Activated CD4-positive, CD25-positive, alpha-beta regulatory T cell treated with anti-CD3 and anti-CD28 coated beads, Interleukin-2, amount 50 U/mL, for 16 hours (primary cell): Measurements from ENCODE around the gene CHIC2.
A peak's percentile ranks its signal among the peaks of the same experiment; 100 is the strongest.
"Not testable (repeated sequence)": the region's sequence is repeated elsewhere in the genome, so short reads cannot be mapped to it uniquely, and the experiment has no call there.

ENCODE experiments used
- DNase-seq: peaks from one replicate; pipeline ENCODE4 v3.0.0-alpha.2; 2020; ENCODE audit warnings: low read depth, low spot score

The CHIC2 gene

GRCh38 chr4:54064317-54065111 lies at the start of gene CHIC2:
Gene CHIC2 (minus strand): TSS chr4:54064605. CDS start chr4:54064300, 305 bp downstream.
- peak; percentile 88 for DNase-seq

- DNase-seq, result not testable (repeated sequence)
These were observed 48.8 kb upstream of the CHIC2 start for GRCh38 chr4:54113206-54113605.

GRCh38 chr4:54110019-54110416 lies 45.6 kb upstream of the CHIC2 start:
- DNase-seq, result no peak

- DNase-seq, result no peak
These were observed 45.0 kb upstream of the CHIC2 start for GRCh38 chr4:54109241-54110018.

GRCh38 chr4:54107951-54108748 lies 43.7 kb upstream of the CHIC2 start:
- no peak for DNase-seq

- DNase-seq, result no peak
These were observed 40.5 kb upstream of the CHIC2 start for GRCh38 chr4:54104907-54105306.

GRCh38 chr4:54103190-54103574 lies 38.8 kb upstream of the CHIC2 start:
- no peak for DNase-seq

- DNase-seq, result no peak
These were observed 38.2 kb upstream of the CHIC2 start for GRCh38 chr4:54102531-54103106.

GRCh38 chr4:54101190-54102041 lies 37.0 kb upstream of the CHIC2 start:
- DNase-seq, result no peak

GRCh38 chr4:54100595-54101189 lies 36.3 kb upstream of the CHIC2 start:
- DNase-seq, result no peak

- DNase-seq, result no peak
These were observed 35.6 kb upstream of the CHIC2 start, which contains the start of gene GSX2 for GRCh38 chr4:54099748-54100574. Gene GSX2 (plus strand): TSS chr4:54100163. CDS start chr4:54100345, 182 bp downstream.

GRCh38 chr4:54099287-54099747 lies 34.9 kb upstream of the CHIC2 start:
- DNase-seq, result no peak

GRCh38 chr4:54098375-54098774 lies 34.0 kb upstream of the CHIC2 start:
- no peak for DNase-seq

- DNase-seq, result no peak
These were observed 32.7 kb upstream of the CHIC2 start for GRCh38 chr4:54097152-54097551.

GRCh38 chr4:54096295-54096962 lies 32.0 kb upstream of the CHIC2 start:
- DNase-seq, result no peak

GRCh38 chr4:54095110-54095825 lies 30.9 kb upstream of the CHIC2 start:
- DNase-seq, result no peak

- no peak for DNase-seq
These were observed 30.0 kb upstream of the CHIC2 start for GRCh38 chr4:54094451-54094850.
